ENCODE results near the gene MYB.

Gene MYB

DNA sequence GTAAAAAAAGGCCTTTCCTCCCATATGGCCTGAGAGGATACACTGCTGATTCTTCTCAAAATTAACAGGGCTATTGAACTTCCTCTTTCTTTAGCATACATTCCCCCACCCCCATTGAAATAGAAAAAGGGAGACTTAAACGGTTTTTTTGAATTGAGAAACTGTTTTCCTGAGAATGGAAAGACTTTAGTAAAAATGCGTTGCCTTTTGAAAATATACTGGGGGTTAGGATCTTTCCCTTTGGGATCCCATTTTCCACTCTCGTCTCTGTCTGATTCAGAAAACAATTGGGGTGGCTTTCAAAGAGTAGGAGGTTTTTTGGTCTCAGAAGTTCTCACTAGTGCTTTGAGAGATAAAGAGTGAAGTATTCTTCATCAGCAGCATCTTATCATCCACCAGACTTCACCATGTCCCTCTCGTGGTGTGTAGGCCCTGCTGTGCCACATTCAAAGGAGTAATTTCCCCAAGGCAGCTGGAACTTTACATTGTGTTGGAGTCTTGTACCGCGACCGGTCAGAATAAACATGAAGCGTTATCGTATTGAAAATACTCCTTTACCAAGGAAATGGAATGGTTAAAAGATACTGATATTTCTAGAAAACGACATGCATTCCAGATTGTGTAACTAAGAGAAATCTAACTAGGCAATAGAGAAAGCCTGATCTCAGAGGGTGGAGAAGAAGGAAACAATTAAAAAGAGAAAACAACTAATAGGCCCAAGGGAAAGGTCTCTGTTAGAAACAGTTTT, 10.6 kb downstream of the MYB start:
- DNase-seq = no peak

DNA sequence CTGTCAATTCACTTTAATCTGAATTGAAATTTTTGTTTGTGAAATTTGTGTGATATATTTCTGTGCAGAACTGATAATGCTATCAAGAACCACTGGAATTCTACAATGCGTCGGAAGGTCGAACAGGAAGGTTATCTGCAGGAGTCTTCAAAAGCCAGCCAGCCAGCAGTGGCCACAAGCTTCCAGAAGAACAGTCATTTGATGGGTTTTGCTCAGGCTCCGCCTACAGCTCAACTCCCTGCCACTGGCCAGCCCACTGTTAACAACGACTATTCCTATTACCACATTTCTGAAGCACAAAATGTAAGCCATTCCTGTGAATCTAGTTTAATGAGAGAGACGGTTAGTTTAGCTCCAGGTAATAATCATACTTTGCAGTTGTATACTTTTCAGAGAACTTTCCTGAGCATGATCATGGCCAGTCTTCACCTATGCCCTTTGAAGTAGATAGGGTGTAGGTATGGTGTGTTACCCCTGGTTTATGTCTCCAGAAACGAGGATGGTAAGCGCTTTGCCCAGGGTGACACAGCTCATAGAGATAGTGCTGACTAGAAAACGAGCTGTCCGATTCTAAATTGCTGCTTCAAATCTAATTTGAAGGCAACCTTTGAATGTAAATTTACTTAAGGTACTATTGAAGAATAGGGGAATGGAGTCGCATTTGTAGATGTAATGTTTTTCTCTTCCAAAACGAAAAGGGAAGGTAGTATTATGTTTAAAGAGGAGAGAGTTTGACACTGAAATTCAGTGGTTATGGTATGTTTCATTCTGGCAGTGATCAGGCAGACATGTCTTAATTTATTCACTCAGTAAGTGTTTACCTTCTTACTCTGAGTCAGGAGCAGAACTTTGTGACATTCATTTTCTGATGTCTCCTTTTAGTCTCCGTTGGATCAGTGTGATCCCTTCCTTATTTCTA, 11.4 kb downstream of the MYB start:
- no peak for DNase-seq

GRCh38 chr6:135193221-135193620, 12.1 kb downstream of the MYB start:
- DNase-seq = no peak

- no peak for DNase-seq
These were observed 13.9 kb downstream of the MYB start for GRCh38 chr6:135195041-135195440.

DNA sequence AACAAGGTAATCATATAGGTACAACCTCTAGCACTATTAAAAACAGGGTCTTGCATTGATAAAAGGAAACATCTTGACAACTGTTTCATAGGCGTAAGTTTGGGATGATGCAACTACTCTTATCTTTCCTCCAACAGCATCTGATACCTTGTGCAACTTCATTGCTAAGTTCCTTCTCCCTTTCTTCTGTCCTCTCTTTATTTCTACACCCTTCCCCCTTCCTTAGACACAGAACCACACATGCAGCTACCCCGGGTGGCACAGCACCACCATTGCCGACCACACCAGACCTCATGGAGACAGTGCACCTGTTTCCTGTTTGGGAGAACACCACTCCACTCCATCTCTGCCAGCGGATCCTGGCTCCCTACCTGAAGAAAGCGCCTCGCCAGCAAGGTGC, 14.4 kb downstream of the MYB start:
- no peak for DNase-seq

DNA sequence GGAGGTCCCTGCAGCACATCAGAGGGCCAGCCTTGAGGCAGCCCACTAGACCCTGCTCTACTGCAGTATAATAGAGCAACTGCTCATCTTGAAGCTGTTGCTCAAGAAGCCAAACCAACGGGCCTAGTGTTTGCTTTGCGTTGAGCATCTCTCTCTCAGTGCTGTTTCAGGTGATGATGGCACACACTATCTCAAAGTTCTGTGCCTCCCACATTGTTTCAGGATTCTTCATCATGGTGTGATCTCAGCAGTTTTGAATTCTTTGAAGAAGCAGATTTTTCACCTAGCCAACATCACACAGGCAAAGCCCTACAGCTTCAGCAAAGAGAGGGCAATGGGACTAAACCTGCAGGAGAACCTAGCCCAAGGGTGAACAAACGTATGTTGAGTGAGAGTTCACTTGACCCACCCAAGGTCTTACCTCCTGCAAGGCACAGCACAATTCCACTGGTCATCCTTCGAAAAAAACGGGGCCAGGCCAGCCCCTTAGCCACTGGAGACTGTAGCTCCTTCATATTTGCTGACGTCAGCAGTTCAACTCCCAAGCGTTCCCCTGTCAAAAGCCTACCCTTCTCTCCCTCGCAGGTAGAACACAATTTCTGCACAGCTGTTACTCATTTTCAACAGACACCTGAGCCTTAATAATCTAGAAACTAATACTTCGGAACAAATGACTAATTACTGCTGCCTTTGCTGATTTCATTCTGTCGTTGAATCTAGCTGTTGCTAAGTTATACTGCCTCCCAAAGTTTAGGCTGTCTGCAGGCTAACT, 15.8 kb downstream of the MYB start:
- no peak for DNase-seq

DNA sequence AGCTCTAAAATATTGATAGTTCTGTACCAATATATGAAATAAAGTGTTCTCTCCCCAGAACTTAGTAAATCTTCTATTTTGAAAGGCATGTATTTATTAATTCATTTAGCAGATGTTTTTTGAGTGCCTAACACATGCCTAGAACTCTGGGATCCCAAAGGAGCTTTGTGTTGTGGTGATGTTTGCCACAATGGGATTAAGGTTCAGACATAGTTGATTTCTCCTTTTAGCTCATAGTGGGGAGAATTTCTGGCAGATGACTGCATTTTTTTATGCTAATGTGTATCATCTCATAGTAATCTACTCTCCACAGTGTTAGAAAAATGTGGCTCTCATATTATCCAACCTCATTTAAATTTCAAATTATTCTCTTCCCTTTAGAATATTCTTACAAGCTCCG, 21.7 kb downstream of the MYB start:
- no peak for DNase-seq

- DNase-seq = no peak
These were observed 23.8 kb downstream of the MYB start for GRCh38 chr6:135204951-135205350.

GRCh38 chr6:135209803-135210202, 28.7 kb downstream of the MYB start:
- no peak for DNase-seq

- DNase-seq = no peak
These were observed 29.7 kb downstream of the MYB start for GRCh38 chr6:135210632-135211305.

DNA sequence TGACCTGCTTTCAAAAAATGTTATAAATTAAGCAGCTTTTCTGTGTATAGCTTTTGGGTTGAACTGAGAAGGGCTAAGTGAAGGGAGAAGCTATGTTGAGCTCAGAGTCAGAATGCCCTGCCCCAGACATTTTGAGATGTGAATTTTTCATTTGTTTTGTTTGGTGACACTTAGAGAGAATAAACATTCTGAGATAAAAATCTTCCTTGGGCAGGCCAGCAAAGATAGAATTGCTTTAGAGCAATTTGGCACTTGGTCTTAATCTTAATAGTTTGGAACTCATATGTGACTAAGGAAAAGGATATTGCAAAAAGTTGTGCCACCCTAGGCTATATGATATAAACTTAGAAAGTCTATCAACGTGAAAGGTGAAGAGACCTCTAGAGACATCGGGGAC, 30.2 kb downstream of the MYB start:
- DNase-seq = no peak

GRCh38 chr6:135212020-135212806, 31.1 kb downstream of the MYB start:
- DNase-seq = no peak

GRCh38 chr6:135212935-135213334, 31.8 kb downstream of the MYB start:
- no peak for DNase-seq

- no peak for DNase-seq
These were observed 32.5 kb downstream of the MYB start for GRCh38 chr6:135213616-135214015.

DNA sequence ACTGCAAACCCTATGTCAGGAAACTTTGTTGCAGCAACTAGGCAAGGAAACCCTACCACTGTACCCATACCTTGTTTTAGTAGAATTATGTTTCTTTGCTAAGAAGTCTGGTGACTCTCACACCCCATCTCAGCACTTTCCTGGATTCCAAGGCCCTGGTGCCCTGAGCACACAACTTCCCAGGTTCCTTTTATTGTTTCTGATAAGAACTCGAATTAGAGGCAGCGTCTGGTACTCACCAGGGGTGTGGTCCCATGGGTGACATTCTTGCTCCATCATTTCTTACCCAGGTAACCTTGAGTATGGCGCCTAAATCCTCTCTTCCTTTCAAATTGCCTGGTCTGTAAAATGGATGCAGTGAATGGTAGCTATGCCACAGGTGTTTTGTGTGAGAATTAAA, 34.1 kb downstream of the MYB start:
- no peak for DNase-seq

- no peak for DNase-seq
These were observed 34.5 kb downstream of the MYB start for GRCh38 chr6:135215563-135215962.

GRCh38 chr6:135217663-135218062, 36.6 kb downstream of the MYB start:
- no peak for DNase-seq

DNA sequence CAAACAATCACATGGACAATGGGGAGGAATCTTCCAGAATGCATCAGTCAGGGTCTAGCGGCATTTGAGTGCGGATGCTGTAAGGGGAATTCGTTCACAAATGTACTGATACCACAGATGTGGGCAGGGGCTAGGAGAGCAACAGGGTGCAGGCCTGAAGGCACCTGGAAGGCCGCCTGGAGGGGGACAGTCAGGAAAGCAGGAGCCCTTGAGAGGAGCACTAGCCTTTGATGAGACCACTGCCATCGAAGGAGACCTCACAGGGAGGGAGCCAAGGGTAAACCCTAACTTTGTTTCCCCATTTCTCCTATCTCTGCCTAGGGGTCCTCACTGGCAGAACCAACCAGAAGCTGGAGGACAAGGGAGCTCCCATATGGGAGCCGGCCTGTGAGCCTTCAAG, 38.2 kb downstream of the MYB start:
- DNase-seq = no peak

- DNase-seq = no peak
These were observed 39.9 kb downstream of the MYB start for GRCh38 chr6:135221042-135221441.

- no peak for DNase-seq
These were observed 40.4 kb downstream of the MYB start for GRCh38 chr6:135221505-135221904.

GRCh38 chr6:135222623-135223022, 41.5 kb downstream of the MYB start:
- DNase-seq = no peak

- DNase-seq = no peak
These were observed 43.0 kb downstream of the MYB start for GRCh38 chr6:135224037-135224647.
